ENCODE results near the gene HYAL2. TPM values are rescaled to one million over a fixed set of nuclear protein-coding genes. Genes with fewer than 3 reads are reported as not detected.
A peak's percentile ranks its signal among the peaks of the same experiment; 100 is the strongest.

Gene HYAL2
- total RNA-seq, 6 experiments from 2014 or later = 13.0 to 41.6 (median 21.2) TPM

DNA sequence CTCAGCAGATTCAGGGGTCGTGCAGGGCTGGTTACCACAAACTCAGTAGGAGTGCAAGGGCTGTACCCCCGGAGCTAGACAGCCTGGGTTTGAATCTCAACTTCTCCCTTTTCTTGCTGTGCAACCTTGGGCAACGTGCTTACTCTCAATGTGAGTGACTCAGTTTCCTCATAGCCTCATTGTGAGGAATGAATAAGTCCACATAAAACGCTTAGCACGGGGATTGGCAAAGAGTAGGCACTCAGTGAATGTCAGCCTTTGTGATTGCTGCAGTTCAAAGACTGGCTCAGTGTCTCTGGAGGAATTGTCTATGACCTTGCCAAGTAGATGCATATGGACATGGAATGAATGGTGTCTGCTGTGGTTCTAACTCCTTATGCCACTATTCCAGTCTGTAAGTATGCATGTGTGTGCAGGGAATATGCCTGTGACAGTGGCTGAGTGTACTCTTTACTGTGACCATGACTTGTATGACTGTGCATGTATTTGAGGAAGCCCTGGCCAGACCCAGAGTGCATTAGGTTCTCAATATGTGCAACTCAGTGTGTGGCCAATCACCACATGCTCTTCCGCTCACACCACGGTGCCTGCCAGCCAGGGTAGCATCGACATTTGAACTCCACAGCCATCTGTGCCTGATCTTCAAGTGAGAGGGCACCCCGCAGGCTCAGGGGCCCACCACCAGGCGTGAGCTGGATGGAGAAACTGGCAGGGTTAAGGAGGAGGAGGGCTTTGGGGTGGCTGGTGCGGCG lies 22.4 kb downstream of the HYAL2 start:
- Histone ChIP-seq H3K9me3 (no peaks in the 10 kb centered on the region), H3K4me3 (peak overlapping the region; percentile 4 to 25 (median 23)), H3K36me3 (no peaks in the 10 kb centered on the region), H3K27me3 (no peaks in the 10 kb centered on the region), H3K27ac (peak overlapping the region; percentile 78 to 96 (median 86)), H3K4me1 (peaks cover 0 to 26% (median 14%) of the 10 kb centered on the region in 4 donors)
- peak; percentile 8 for TF ChIP-seq POLR2A (IDR thresholded peaks at IDR 0.05)
- TF ChIP-seq, protein P1, sequence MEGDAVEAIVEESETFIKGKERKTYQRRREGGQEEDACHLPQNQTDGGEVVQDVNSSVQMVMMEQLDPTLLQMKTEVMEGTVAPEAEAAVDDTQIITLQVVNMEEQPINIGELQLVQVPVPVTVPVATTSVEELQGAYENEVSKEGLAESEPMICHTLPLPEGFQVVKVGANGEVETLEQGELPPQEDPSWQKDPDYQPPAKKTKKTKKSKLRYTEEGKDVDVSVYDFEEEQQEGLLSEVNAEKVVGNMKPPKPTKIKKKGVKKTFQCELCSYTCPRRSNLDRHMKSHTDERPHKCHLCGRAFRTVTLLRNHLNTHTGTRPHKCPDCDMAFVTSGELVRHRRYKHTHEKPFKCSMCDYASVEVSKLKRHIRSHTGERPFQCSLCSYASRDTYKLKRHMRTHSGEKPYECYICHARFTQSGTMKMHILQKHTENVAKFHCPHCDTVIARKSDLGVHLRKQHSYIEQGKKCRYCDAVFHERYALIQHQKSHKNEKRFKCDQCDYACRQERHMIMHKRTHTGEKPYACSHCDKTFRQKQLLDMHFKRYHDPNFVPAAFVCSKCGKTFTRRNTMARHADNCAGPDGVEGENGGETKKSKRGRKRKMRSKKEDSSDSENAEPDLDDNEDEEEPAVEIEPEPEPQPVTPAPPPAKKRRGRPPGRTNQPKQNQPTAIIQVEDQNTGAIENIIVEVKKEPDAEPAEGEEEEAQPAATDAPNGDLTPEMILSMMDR (IDR thresholded peaks at IDR 0.05) = no peak
- ATAC-seq = no peak
- intact Hi-C loops (cut with DNase I) = no loop called here
- WGBS (ENCODE audit: insufficient coverage, low coverage, low lambda C conversion rate, missing lambda C conversion rate) = 7% methylated on average over 7 of the region's 12 CpGs
- DNase-seq = peak in 2 of 3 donors; percentile 37 to 70

DNA sequence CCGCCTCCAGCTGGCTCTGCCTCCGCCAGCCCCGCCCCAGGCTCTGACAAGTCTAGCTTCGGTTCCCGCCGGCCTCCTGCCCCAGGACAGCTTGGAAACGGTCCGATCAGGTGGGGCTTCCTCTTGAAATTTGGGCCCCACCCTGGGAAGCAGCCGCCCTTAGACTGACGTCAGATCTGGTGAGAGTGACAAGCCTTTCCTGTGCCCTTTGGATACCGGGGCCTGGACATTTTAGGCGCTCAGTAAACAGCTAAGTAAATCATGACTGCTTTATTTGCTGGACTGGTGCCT lies 23.0 kb downstream of the HYAL2 start:
- Histone ChIP-seq H3K27ac (peak overlapping the region; percentile 78 to 96 (median 86)), H3K27me3 (no peaks in the 10 kb centered on the region), H3K4me3 (peak overlapping the region; percentile 4 to 25 (median 23)), H3K36me3 (no peaks in the 10 kb centered on the region), H3K9me3 (no peaks in the 10 kb centered on the region), H3K4me1 (peaks cover 0 to 26% (median 14%) of the 10 kb centered on the region in 4 donors)
- DNase-seq = no peak
- TF ChIP-seq POLR2A (IDR thresholded peaks at IDR 0.05) = no peak
- TF ChIP-seq, protein P1 (IDR thresholded peaks at IDR 0.05) = no peak
- no peak for ATAC-seq
- WGBS (ENCODE audit: insufficient coverage, low coverage, low lambda C conversion rate, missing lambda C conversion rate) = 0% methylated on average over 11 of the region's 12 CpGs
- intact Hi-C loops (cut with DNase I) = no loop called here

DNA sequence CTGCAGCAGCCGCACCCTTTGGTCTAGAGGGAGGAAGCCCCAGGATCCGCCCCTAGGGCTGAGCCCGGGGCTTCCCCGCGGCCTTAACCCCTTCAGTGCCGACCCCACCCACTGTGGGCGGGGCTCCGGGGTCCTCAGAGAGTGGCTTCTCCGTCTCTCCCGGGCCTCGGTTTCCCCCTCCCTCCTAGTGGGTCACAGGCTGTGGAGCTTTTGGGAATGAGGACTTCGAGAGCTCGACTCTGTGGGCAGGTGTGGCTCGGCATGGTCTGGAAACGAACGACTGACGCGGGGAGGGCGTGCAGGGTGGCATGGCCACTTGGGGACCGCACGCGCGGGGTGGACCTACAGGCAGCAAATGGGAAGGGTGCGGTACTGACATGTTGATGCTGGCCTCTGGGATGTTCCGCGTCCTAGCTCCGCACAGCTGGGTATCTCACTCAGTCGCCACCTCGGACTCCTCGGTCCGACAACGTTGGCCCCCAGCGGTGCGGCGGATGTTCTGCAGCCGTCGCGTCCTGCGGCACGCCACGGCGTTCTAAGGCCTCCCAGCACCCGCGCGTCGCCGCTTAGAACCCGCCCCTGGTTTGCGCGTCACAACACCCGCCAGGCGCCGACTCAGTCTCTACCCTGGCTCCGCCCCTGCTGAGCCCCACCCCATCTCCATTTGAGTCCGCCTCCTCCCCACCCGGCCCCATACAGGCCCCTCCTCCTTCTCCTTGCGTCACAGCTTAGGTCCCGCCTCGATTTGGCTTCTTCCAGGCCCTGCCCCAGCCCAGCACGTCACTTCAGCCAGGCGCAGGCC lies 23.5 kb downstream of the HYAL2 start, which contains the start of the genes HYAL3 and NAA80:
Gene HYAL3, minus strand, starts transcription at position 570 of the 802 bp plus-strand sequence. CDS start 3,803 bp downstream, outside the sequence.
Gene NAA80, minus strand, starts transcription at position 570 of the 802 bp plus-strand sequence. CDS start 1,942 bp downstream, outside the sequence.
- DNase-seq (peak; percentile 100), ATAC-seq (peak; percentile 70 to 83 (median 77))
- Histone ChIP-seq H3K27ac (peak within 1 kb of the TSS; percentile 84 to 96 (median 86)), H3K4me1 (peaks cover 0 to 26% (median 14%) of the 10 kb centered on the region in 4 donors), H3K4me3 (peak within 1 kb of the TSS; percentile 56 to 62 (median 61)), H3K9me3 (no peaks in the 10 kb centered on the region), H3K36me3 (no peaks in the 10 kb centered on the region), H3K27me3 (no peaks in the 10 kb centered on the region)
- intact Hi-C loops (cut with DNase I) = no loop called here
- WGBS (ENCODE audit: insufficient coverage, low coverage, low lambda C conversion rate, missing lambda C conversion rate) = 0% methylated on average over 25 of the region's 61 CpGs
- TF ChIP-seq, protein P1 (IDR thresholded peaks at IDR 0.05) = peak; percentile 21 to 44 (median 34)
- peak; percentile 97 for TF ChIP-seq POLR2A (IDR thresholded peaks at IDR 0.05)

DNA sequence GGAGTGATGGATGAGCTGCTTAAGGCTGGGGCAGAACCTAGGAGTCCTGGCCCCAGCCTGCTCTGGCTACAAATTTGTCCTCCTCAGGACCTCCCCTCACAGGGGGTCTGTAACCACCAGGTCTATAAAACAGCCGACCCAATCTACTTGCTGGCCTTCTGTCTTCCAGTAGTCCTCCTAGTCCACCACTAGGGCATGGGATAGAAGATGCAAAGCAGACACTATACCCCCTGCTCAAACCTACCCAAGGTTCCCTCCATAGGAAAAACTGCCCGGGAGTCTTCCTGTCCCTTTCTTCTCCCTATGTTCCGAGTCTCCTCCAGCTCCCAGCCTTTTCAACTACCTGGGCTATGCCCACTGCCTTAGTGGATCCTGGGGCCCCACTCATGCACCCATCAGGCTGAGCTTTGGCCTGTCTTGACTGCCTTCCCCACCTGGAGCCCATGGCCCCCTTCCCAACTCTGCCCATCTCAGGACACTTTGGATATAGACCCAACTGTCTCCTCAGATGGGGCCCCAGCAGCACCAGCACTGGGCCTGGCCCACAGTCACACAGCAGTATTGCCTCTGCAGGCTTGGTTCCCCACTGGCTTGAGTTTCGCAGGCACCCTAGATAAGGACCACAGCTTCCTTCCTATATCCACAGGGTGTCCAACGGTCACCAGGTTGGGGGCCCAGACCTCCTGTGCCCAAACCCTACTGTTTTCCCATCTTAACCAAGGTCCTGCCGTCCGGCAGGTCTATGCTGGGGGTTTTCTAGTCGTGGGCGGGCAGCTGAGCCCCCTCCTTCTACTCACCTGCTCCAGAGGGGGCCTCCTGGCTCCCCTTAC lies 24.4 kb downstream of the HYAL2 start:
- peaks cover 0 to 30% (median 12%) of the 10 kb centered on the region in 4 donors for H3K4me1 ChIP-seq
- intact Hi-C loops (cut with DNase I) = no loop called here
- H3K4me3 ChIP-seq = peak overlapping the region; percentile 56 to 62 (median 61)
- H3K27ac ChIP-seq = peak overlapping the region in 2 of 3 donors; percentile 84 to 88
- no peaks in the 10 kb centered on the region for H3K9me3 ChIP-seq
- no peaks in the 10 kb centered on the region for H3K36me3 ChIP-seq
- no peak for ATAC-seq
- TF ChIP-seq, protein P1 (IDR thresholded peaks at IDR 0.05) = no peak
- no peak for TF ChIP-seq POLR2A (IDR thresholded peaks at IDR 0.05)
- no peaks in the 10 kb centered on the region for H3K27me3 ChIP-seq
- whole genome bisulfite sequencing (ENCODE audit: insufficient coverage, low coverage, low lambda C conversion rate, missing lambda C conversion rate) = 65% methylated on average over 4 of the region's 9 CpGs
- peak in 1 of 3 donors; percentile 33 for DNase-seq

Measured in right lobe of liver (tissue), 6 donors.